NOMO-1 (cell line): ENCODE data around the gene TTC9B.

Source experiments
- DNase-seq, 2 experiments: peaks; one replicate each; lab custom pipeline; 2025; ENCODE audit not compliant: unreplicated experiment in 2 of 2; lab: John Stamatoyannopoulos, UW

The TTC9B gene

DNA sequence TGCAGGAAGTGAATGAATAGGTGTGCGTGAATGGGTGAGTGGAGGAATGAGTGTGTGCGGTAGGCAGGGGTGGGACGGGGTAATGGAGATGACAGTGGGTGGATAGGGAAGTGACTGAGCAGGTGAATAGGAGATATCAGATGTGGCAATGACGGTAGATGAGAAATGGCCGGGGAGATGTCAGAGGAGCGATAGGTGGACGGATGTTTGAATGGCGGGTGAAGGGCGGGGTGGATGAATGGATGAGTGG is 1.5 kb downstream of the TTC9B start:
- no peak for DNase-seq

DNA sequence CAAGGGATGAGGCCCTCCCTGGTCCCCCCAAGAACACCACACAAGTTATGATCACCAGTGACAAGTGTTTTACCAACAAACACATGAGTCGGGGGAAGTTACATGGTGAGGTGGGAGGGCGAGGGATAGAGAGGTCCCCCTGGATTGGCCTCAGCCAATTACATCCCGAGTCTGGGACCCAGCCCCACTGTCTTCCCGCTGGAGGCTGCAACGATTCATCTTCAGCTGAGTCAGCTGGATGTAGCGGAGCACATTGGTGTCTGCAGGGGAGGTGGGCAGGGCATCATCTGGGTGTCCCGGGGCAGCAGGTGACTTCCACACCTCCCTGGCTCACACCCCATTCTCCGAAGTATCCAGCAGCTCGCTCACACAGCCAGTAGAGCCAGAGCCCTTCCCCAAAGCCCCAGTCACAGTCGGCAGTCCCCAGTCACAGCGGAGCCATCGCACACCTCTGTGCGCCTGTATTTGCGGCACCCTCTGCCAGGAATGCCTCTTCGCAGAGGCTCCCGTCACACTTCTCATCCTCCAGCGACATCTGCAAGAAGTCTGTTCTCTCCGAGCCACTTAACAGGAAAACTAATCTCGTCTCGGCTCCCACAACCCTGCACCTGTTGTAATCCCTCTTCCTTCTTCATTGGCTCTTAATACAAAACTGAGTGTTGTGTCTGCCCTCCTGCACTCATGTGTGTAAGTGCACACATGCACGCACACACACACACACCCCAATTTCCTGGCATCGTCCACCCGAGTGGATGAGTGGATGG is 2.0 kb downstream of the TTC9B start:
- DNase-seq, result no peak

DNA sequence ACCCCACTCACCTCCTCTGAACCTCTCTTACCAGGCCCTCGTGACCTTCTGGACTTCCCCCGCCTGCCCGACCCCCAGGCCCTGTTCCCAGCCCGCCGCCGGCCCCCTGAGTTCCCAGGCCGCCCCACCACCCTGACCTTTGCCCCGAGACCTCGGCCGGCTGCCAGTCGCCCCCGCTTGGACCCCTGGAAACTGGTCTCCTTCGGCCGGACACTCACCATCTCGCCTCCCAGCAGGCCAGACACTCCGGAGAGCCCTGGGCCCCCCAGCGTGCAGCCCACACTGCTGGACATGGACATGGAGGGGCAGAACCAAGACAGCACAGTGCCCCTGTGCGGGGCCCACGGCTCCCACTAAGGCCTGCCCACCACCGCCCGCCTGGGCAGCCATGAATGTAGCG is 3.2 kb downstream of the TTC9B start:
- DNase-seq, result no peak

DNA sequence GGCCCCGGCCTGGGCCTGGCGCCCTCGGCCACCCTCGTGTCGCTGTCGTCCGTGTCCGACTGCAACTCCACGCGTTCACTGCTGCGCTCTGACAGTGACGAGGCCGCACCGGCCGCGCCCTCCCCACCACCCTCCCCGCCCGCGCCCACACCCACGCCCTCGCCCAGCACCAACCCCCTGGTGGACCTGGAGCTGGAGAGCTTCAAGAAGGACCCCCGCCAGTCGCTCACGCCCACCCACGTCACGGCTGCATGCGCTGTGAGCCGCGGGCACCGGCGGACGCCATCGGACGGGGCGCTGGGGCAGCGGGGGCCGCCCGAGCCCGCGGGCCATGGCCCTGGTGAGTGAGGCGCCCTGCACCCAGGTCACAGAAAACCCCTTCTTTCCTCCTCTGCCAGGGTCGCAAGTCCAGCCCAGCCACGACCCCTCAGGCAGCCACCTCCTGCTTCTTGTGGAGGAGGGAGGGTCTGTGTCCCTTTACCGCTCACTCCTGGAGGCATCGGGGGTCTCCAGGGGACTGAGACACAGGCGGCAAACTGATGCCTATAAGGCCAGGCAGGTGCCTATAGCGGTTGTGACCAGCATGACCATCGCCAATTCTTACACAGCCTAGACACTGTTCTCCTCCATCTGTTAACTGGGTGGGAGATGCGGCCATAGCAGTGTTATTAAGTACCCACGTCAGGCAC is 4.2 kb downstream of the TTC9B start:
- no peak for DNase-seq

DNA sequence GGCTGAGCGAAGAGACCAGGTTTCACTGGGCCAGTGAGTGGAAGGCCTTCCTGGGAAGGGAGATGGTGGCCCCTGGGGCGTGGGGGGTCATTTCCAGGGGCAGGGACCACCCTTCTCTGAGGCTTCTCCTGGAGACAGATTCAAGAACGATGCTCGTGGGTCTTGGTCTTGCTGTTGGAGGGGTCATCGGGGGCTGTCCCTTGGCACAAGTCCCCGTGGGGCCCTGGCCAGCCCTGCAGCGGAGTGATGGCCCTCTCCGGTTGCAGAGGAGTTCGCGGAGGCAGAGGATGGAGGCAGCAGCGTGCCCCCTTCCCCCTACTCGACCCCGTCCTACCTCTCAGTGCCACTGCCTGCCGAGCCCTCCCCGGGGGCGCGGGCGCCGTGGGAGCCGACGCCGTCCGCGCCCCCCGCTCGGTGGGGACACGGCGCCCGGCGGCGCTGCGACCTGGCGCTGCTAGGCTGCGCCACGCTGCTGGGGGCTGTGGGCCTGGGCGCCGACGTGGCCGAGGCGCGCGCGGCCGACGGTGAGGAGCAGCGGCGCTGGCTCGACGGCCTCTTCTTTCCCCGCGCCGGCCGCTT is 4.8 kb downstream of the TTC9B start:
- DNase-seq, result no peak

DNA sequence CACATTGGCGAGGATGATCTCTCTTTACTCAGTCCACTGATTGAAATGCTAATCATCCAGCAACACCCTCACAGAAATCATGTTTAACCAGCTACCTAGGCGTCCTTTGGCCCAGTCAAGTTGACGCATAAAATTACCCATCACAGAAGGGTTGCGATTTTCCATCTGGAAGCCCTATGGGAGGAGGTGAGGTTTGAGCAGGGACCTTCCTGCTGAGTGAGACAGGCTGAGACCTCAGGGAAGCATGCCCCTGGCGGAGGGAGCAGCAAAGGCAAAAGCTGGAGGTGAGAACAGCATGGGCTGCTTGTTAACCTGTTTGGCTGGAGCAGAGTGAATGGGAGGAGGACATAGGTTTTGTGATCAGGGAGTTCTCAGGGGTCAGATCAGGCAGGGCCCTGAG is 7.3 kb downstream of the TTC9B start:
- no peak for DNase-seq

DNA sequence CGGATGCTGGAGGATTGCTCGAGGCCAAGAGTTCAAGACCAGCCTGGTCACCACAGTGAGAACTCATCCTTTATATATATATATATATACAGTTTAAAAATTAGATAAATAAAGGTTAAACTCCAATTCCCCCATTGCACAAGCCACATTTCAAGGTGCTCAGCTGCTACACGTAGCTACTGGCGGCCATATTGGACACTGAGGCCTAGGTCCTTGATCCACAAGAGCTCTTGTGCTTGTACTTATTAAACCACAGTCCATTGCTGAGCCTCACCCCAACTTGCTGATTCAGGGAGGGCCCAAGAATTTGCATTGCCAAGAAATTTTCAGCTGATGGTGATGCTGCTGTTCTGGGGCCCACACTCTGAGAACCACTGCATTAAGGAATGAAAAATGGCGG is 9.6 kb downstream of the TTC9B start:
- no peak for DNase-seq

DNA sequence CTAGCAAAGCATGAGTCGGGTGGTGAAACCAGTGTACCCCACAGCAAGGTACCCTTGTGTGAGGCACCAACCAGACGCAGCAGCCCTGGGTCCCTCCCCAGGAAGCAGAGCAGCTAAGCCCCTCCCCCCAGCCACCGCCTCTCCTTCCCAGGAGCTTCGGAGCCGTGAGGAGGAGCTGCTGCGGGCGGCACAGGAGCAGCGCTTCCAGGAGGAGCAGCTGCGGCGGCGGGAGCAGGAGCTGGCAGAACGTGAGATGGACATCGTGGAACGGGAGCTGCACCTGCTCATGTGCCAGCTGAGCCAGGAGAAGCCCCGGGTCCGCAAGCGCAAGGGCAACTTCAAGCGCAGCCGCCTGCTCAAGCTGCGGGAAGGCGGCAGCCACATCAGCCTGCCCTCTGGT is 12.4 kb downstream of the TTC9B start:
- no peak for DNase-seq

DNA sequence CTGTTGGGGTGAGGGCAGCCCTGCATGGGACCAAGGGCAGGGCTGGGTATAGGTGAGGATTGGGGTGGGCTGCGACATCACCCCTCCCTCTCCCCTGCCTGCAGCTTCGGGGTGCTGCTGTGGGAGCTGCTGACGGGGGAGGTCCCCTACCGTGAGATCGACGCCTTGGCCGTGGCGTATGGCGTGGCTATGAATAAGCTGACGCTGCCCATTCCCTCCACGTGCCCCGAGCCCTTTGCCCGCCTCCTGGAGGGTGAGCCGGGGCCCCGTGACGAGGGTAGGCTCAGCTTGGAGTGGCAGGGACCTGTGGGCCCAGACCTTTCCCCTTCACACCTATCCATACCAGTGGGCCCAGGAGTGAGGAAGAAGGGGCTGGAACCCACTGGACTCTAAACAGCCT is 13.8 kb downstream of the TTC9B start:
- DNase-seq, result no peak

DNA sequence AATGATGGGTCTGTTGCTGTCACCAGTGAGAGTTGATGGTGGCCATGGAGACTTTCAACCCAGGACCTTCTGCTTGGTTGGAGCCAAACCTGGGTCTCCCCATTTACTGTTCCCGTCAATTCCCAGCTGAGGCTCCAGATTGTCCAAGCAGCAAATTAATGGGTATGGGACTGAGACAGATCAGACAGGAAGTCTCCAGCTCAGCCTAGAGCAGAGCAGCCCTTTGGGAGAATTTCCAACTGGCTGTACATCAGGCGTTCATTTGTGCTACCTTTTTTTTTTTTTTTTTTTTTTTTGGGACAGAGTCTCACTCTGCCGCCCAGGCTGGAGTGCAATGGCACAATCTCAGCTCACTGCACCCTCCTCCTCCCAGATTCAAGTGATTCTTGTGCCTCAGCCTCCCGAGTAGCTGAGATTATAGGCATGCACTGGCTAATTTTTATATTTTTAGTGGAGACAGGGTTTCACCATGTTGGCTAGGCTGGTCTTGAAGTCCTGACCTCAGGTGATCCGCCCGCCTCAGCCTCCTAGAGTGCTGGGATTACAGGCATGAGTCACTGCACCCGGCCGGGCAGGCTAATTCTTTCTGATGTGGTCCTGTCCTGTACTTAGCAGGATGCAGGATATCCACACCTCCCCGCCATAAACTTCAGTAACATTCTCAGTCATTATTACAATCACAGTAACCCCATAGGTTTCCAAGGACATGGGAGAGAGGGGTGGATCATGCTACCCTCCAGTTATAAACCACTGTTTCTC is 17.7 kb downstream of the TTC9B start:
- DNase-seq, result no peak

DNA sequence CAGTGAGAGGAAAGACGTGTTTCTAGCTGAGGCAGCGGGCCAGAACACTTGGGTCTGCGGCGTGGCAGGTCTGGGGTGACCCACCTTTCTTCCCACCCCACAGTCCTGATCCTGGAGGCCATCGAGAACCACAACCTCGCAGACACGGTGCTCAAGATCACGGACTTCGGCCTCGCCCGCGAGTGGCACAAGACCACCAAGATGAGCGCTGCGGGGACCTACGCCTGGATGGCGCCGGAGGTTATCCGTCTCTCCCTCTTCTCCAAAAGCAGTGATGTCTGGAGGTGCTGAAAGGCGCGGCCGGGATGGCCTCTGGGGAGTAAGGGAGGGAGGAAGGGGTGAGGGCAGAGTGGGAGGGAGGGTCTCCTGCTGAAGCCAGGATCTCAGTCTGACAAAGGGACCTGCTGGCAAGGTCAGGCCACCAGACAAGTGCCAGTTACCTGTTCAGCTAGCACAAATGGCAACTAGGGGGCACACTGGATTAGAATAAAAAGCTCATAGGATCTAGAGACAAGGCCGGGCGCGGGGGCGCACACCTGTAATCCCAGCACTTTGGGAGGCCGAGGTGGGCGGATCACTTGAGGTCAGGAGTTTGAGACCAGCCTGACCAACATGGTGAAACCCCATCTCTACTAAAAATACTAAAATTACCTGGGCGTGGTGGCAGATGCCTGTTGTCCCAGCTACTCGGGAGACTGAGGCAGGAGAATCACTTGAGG is 19.8 kb downstream of the TTC9B start:
- no peak for DNase-seq

DNA sequence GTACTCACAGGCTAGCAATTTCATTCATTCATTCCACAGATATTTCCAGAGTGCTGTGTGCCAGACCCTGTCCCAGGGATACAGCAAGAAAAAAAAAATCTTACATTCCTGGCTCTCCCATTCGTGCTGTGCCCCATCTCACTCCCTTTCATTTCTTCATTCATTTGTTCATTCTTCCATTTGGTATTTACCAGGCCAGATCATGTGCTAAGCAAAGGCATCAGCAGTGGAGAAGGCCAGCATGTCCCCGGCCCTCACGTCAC is 24.7 kb downstream of the TTC9B start:
- no peak for DNase-seq

DNA sequence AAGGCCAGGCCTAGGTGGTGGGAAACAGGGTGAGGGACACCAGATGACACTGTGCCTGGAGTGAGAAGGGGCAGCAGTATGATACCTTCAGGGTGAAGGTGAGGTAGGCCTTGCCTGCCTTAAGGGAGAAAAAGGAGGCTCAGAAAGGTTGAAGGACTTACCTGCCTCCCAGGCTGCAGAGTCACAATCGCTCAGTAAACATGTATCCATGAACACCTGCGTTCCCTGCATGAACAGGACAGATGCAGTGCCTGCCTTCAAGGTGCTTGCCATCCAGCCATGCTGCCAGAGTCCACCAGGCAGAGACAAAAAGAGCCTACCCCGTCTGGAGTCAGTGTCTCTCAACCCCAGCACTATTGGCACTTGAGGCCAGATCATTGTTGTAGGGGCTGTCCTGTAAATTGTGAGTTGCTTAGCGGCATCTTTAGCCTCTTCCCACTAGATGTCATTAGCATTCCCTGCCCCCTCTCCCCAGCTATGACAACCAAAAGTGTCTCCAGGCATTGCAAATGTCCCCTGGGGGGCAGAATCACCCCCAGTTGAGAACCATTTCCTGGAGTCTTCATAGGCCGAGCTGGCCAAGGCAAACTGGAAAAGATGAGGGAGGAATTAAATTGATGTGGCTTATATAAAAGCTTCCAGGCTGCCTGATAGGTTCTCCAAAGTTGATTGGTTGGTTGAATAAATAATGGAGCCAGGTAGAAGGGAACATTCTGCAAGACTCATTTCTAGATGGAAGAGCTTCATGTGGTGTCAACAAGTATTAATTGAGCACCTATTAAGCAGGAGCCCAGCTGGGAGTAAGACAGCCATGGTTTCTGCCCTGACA is 25.2 kb downstream of the TTC9B start:
- no peak for DNase-seq

DNA sequence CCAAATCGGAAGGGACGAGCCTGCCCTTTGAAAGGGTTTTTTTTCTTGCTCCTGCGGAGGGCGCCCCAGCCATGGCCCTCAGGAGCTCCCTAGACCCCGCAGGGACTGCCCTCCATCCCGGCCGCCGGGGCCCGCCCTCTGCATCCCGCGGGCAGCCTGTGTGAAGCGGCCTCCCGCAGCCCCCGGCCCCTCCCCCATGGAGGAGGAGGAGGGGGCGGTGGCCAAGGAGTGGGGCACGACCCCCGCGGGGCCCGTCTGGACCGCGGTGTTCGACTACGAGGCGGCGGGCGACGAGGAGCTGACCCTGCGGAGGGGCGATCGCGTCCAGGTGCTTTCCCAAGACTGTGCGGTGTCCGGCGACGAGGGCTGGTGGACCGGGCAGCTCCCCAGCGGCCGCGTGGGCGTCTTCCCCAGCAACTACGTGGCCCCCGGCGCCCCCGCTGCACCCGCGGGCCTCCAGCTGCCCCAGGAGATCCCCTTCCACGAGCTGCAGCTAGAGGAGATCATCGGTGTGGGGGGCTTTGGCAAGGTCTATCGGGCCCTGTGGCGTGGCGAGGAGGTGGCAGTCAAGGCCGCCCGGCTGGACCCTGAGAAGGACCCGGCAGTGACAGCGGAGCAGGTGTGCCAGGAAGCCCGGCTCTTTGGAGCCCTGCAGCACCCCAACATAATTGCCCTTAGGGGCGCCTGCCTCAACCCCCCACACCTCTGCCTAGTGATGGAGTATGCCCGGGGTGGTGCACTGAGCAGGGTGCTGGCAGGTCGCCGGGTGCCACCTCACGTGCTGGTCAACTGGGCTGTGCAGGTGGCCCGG is 26.1 kb downstream of the TTC9B start:
- DNase-seq, result peak; percentile 9 to 16

DNA sequence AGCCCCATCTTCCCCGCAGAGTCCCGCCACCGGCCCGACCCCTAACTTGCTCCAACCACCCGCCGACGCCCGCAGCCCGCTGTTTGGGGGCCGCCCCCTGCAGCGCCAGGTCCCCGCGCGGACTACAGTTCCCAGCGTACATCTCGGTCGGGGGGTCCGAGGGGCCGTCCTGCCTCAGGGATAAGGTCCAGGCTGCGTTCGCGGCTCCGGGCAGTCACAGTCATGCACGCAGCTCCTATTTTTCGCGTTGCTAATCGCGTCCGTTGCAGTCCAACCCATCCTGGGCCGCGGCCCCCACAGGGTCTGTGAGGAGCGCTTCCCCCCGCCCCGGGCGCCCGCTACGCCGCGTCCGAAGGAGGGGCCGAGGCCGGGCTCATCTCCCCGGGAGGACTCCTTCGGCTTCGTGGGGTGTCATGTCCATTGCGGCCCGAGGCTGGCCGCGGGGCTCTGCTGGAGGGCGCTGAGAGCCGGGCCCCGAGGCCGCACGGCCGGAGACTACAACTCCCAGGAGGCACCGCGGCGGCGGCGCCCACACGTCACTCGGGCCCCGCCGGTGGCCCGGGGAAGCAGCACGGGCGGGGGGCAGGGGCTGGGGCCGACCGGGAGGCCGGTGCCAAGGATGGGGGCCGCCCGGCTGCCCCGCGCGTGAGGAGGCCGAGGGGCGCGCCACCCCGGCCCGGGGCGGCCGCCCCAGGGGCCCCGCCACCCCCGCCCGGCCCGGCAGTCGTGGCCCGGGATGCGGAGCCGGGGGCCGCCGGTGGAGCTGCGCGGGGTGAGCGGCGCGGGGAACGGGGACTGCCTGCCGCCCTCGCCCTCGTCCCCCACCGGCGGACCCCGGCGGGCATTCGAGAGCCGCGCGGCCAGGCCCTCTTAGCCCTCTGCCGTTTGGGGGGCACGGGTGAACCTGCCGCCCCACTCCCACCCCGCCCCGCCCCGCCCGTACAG is 27.0 kb downstream of the TTC9B start, which contains the start of gene MAP3K10:
TSS of gene MAP3K10 (plus strand) at position 536 of the 945 bp plus-strand sequence. CDS start 606 bp downstream, outside the sequence.
- DNase-seq, result peak; percentile 49 to 64

DNA sequence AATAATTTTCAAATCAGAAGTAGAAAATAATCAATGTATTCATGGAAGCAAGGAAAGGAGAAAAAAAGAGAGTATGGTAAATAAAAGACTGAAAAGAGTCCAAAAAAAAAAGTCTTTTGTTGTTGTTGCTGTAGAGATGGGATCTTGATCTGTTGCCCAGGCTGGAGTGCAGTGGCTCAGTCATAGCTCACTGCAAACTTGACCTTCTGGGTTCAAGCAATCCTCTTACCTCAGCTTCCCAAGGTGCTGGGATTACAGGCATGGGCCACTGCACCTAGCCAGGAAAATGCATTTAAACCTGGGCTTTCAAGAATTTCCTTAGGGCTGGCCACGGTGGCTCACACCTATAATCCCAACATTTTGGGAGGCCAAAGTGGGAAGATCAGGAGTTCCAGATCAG is 33.9 kb downstream of the TTC9B start:
- DNase-seq, result no peak

DNA sequence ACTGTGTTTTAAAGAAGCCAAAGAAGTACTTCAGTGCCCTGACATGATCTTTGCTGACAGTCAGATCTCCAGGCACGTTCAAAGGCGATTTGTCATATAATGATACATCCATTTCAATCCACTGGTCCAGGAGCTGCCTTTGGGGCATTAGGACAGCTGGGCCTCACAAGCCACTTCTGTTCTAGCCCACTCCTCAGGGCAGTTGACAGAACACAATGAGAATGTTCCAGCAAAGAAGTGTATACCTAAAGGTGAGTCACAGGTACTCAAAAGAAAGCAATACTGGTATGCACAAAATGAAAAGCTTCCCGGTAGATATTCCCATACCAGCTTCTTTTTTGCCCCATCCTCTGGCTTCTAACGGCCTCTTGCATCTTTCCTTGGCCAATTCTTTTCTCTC is 39.4 kb downstream of the TTC9B start:
- DNase-seq, result no peak

DNA sequence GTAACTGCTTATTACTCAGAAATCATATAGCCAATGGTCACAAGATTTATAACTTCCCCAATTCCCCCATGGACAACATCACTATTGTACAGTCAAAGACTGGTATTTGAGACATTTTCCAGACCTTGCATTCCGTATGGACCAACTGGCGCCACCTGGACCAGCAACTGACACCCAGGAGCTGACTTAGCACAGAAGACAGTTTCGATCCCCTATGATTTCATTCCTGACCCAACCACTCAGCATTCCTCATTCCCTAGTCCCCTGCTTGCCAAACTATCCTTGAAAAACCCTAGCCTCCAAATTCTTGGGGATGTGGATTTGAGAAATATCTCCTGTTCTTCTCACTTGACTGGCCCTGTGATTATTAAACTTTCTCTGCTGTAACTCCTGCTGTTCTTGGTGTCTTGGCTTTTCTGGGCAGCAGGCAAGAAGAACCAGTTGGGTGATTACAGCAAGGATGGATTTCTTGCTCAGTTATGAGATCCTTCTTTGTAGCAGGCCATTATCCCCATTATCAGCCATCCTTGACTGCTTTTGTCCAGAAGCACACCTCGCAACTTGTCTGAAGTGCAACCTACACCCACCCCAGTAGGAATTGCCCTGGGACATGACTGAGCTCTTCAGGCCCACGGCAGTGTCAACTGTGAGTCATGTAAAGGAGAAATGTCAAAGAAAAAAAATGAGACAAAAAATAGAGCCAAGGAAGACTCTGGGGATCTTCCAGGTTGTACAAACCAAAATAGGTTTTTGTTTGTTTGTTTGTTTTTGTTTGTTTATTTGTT is 40.7 kb downstream of the TTC9B start:
- no peak for DNase-seq
